Ureter (tissue), 1 donor: ENCODE measurements around the gene SLC13A3. TPM values are rescaled to one million over a fixed set of nuclear protein-coding genes. Genes with fewer than 3 reads are reported as not detected.

Experiments used
- DNase-seq: peaks from one replicate; pipeline ENCODE4 v3.0.0-alpha.2; 2020; ENCODE audit warnings: low spot score
- total RNA-seq: library from RNA; stranded (reverse); gene quantifications from one replicate; pipeline ENCODE4 v1.2.4, GENCODE V29; 2023
- donor health status: DM: yes; HTN: yes; CAD: no.

SLC13A3 gene
- total RNA-seq, 1 donor from 2014 or later = 5.1 TPM

DNA sequence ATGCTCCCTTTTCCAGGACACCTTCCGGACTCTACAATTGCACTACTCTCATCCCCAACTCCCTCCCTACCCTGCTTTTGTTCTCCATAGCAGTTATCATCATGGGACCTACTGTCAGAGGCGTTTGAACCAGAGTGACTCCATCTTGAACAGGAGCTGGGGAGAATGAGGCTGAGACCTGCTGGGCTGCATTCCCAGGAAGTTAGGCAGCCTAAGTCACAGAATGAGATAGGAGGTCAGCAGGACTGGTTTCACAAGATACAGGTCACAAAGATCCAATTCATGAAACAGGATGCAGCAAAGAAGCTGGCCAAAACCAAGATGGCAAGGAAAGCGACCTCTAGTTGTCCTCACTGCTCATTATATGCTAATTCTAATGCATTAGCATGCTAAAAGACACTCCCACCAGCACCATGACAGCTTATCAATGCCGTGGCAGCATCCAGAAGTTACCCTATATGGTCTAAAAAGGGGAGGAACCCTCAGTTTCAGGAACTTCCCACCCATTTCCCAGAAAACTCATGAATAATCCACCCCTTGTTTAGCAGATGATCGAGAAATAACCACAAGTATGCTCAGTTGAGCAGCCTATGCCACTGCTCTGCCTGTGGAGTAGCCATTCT, 15.6 kb downstream of the SLC13A3 start:
- DNase-seq = no peak

DNA sequence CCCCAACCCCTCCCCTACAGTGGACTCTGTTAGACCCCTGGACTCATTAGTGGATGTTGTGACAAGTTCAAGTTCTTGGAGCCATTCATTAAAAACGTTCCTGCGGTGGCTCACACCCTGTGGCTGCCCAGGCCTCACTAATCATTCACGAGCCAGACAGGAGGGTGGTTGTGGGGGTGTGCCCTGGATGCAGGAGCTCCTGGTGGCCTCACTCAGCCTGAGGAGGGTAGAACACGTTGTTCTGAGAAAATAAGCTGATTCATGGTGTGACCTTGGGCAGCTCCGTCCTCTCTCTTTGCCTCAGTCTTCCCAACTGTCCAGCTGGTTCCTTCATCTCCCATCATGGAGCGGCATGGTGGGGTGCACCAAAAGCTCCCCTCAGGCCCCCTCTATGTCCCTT, 16.7 kb downstream of the SLC13A3 start:
- DNase-seq = no peak

DNA sequence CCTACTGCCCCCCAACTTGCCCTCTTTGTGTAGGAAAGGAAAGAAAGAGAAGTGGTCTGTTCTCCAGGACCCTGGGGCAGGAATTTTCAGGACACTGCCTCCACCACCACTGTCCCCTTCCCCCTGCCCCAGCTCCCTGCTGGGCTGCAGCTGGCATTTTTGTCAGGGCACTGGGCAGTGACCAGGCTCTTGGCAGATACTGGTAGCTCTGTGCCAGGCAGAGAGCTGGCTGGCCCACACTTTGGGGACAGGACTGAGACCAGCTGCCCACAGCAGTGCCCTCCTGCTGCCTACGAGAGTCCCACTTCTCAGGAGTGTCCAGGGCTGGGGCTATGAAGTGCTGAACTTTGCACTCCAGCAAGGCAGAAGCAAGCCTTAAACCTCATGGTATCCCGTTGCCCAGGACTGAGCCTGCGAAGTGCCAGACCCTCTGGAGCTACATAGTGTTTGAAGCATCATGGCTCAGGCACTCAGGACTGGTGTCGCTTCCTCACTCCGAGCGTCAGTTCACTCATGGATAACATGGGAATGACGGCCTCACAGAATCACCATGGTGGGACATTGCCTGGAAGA, 19.3 kb downstream of the SLC13A3 start:
- DNase-seq = no peak

- no peak for DNase-seq
These were observed 19.9 kb downstream of the SLC13A3 start for GRCh38 chr20:46631212-46631869.

- no peak for DNase-seq
These were observed 21.0 kb downstream of the SLC13A3 start for GRCh38 chr20:46630306-46630705.

- DNase-seq = no peak
These were observed 21.9 kb downstream of the SLC13A3 start for GRCh38 chr20:46629341-46629740.

DNA sequence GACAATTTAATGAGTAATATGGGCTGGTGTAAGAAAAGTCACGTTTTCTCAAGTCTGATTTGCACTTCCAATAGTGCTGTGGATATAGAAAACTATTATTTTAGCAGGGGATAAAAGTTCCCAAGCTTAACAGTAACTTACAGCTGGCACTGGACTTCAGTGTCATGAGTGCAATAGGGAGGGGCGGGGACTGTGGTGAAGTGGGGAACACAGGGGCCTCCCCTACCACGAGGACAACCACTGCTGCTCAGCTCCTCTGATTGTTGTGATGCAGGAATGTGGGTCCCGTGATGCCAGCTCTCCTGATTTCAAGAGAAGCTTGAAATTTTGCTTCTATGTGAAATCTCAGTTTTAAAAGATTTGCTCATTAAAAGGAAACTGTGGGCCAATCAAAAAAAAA, 24.0 kb downstream of the SLC13A3 start:
- DNase-seq = no peak

GRCh38 chr20:46626758-46627157, 24.5 kb downstream of the SLC13A3 start:
- no peak for DNase-seq

DNA sequence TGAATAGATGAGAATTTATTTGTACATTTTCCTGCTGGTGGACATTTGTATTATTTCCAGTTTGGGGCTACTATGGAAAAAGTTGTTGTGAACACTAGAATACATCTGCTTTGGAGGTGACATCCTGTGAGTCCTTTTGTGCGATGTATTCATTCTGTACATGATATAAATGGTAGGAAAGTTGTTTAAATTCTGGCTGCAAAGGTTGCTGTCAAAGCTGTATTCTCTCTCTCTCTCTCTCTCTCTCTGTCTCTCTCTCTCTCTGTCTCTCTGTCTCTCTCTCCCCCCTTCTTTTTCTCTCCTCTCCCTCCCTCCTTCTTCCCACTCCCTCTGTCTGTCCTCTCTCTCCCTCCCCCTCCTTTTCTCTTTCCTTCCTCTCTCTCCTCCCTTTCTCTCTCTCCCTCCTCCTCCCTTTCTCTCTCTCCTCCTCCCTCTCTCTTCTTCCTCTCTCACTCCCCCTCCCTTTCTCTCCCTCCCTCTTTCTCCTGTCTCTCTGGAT, 25.3 kb downstream of the SLC13A3 start:
- no peak for DNase-seq

GRCh38 chr20:46624946-46625345, 26.3 kb downstream of the SLC13A3 start:
- no peak for DNase-seq

- DNase-seq = no peak
These were observed 29.1 kb downstream of the SLC13A3 start for GRCh38 chr20:46622165-46622564.

- no peak for DNase-seq
These were observed 29.8 kb downstream of the SLC13A3 start for GRCh38 chr20:46621492-46621891.

DNA sequence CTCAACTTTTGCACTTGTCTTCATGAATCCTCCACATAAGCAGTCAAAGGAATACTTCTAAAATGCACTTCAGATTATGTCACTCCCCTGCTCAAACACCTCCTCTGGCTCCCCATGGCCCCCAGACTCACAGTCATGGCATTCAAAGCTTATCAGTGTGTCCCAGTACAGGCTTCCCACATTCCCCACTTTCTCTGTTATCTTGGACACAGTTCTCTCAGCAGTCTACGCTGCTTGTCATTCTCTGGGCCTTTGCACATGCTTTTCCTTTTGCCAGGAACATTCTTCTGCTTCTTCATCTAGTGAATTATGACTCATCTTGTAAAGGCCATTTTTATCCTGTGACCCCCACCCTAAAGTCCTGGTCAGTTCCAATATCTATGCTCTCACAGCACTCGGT, 31.8 kb downstream of the SLC13A3 start:
- DNase-seq = no peak

DNA sequence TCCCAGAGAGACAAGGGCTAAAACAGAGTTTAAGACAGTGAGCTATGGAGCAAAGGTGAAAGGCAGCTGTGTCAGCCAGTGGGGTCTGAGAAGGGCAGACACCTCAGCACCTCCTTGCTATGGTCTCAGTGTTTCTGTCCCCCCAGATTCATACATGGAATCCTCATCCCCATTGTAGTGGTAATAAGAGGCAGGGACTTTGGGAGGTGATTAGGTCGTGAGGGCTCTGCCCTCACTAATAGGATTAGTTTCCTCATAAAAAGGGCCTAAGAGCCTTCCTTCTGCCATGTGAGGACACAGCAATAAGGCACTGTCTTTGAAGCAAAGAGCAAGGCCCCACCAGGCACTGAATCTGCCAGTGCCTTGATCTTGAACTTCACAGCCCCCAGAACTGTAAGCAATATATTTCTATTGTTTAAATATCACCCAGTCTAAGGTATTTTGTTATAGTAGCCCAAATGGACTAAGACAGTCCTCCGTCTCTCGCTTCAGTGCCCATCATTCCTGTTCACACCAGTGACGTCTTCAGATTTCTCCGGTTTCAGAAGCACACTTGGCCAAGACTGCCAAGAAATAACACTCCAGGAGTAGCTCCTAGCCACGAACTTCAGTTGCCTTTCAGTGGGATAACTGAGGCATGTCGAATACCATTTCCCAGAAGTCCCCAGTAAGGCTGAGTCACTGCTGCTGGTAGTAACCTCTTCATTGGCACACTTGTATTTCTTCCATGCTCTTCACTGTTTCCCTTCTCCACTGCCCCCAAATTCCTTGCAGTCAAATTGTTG, 32.8 kb downstream of the SLC13A3 start:
- DNase-seq = no peak

DNA sequence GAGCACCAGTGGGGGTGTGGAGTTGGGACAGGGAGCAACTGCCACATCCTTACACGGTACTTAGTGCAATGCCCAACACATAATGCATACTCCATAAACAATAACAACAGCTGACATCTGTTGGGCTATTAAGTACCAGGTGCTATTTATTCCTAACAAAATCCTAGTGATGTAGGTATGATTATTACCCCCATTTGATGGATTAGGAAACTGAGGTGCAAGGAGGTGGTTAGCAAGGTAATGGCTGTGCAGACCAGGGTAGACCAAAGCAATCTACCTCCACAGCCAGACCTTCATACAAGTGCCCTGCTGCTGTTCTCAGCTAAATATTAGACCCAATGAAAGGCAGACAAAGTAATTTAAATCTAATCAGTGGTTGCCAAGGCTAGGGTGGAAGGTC, 36.8 kb downstream of the SLC13A3 start:
- no peak for DNase-seq

- no peak for DNase-seq
These were observed 41.1 kb downstream of the SLC13A3 start for GRCh38 chr20:46610145-46610544.

GRCh38 chr20:46609043-46609442, 42.2 kb downstream of the SLC13A3 start:
- DNase-seq = no peak

GRCh38 chr20:46607849-46608497, 43.3 kb downstream of the SLC13A3 start:
- DNase-seq = no peak

DNA sequence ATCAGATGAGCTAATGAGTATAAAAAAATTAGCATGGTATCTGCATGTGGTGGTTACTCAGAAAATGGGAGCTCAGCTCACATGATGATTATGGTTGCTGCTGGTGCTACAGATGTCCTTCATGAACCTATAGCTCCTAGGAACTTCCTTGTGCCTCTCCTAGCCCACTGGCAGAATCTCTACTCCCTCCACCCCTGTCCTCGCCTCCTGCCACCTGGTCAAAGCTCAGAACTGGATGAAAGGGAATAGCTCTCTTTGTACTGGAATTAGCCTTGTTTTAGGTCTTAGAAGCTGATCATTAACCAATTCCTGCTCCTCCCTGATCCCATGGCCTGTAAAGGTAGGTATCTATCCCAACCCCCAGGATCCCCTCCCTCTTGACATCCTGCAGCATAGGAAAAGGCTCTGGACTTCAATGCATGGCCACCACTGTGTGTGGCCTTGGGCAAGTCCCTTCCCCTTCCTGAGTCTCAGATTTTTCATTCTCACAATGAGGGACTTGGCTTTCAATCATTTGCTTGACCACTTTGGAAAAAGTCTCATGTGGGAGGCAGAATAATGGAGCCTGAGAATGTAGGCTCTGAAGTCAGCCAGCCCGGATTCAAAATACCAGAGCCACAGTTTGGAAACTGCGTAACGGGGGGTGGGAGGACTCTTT, 43.9 kb downstream of the SLC13A3 start:
- no peak for DNase-seq

GRCh38 chr20:46606817-46607190, 44.5 kb downstream of the SLC13A3 start:
- DNase-seq = no peak
